ENCODE measurements around the gene UGGT1.

The UGGT1 gene

DNA sequence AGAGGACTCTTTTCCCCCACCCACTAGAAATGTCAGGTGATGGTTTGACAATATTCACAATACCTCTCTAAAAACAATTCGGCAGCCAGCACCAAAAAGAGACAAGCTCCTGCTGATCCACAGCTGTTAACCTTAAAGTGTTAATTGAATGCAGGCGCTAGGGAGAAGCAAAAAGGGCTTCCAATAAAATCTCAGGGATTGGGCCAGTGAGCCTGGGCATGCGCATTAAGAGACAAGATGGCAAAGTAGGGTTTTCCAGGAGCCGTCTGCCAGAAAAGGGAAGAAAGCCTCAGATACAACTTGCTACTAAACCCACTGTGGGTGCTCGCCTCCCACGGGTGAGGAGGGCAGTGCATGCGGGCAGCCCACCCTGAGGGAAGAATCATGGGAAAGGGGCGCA, 128.9 kb downstream of the UGGT1 start:
- no peak overlapping the region for H3K4me3 ChIP-seq (ENCODE audit: low read depth, low read length)
- DNase-seq (ENCODE audit: low read depth) = no peak
- TF ChIP-seq, protein P1, sequence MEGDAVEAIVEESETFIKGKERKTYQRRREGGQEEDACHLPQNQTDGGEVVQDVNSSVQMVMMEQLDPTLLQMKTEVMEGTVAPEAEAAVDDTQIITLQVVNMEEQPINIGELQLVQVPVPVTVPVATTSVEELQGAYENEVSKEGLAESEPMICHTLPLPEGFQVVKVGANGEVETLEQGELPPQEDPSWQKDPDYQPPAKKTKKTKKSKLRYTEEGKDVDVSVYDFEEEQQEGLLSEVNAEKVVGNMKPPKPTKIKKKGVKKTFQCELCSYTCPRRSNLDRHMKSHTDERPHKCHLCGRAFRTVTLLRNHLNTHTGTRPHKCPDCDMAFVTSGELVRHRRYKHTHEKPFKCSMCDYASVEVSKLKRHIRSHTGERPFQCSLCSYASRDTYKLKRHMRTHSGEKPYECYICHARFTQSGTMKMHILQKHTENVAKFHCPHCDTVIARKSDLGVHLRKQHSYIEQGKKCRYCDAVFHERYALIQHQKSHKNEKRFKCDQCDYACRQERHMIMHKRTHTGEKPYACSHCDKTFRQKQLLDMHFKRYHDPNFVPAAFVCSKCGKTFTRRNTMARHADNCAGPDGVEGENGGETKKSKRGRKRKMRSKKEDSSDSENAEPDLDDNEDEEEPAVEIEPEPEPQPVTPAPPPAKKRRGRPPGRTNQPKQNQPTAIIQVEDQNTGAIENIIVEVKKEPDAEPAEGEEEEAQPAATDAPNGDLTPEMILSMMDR (IDR thresholded peaks at IDR 0.05; ENCODE audit: low read depth, low read length, missing control alignments) = no peak
- in situ Hi-C loops (cut with HindIII; ENCODE audit: low sequenced_read_pairs) = no loop called here

DNA sequence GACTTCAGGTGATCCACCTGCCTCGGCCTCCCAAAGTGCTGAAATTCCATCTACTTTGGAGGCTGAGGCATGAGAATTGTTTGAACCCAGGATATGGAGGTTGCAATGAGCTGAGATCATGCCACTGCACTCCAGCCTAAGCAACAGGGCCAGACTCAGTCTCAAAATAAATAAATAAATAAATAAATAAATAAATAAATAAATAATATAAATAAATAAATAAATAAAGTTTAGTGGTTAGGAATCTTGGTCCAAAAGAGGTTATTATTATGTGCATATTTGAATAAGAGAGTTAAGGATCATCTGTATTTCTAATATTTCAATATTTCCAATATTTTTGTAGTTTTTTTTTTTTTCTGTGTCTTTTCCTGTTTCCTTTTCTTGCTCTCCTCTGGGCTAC, 136.9 kb downstream of the UGGT1 start:
- TF ChIP-seq, protein P1 (IDR thresholded peaks at IDR 0.05; ENCODE audit: low read depth, low read length, missing control alignments) = no peak
- in situ Hi-C loops (cut with HindIII; ENCODE audit: low sequenced_read_pairs) = no loop called here
- no peak overlapping the region for H3K4me3 ChIP-seq (ENCODE audit: low read depth, low read length)
- no peak for DNase-seq (ENCODE audit: low read depth)

DNA sequence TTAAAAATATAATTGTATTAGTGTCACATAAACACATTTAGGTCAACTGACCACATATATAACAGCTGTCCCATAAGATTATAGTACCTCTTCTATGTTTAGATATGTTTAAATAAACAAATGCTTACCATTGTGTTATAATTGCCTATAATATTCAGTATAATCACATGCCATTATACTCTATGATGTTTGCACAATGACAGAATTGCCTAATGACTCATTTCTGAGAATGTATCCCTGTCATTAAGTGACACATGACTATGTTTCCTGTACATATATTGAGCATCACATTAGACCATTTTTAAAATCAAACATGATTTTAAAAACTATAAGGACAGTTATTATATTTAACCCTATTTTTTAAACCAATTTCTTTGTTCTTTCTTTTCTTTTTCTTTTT, 137.9 kb downstream of the UGGT1 start:
- no peak overlapping the region for H3K4me3 ChIP-seq (ENCODE audit: low read depth, low read length)
- TF ChIP-seq, protein P1 (IDR thresholded peaks at IDR 0.05; ENCODE audit: low read depth, low read length, missing control alignments) = no peak
- DNase-seq (ENCODE audit: low read depth) = no peak
- in situ Hi-C loops (cut with HindIII; ENCODE audit: low sequenced_read_pairs) = no loop called here

DNA sequence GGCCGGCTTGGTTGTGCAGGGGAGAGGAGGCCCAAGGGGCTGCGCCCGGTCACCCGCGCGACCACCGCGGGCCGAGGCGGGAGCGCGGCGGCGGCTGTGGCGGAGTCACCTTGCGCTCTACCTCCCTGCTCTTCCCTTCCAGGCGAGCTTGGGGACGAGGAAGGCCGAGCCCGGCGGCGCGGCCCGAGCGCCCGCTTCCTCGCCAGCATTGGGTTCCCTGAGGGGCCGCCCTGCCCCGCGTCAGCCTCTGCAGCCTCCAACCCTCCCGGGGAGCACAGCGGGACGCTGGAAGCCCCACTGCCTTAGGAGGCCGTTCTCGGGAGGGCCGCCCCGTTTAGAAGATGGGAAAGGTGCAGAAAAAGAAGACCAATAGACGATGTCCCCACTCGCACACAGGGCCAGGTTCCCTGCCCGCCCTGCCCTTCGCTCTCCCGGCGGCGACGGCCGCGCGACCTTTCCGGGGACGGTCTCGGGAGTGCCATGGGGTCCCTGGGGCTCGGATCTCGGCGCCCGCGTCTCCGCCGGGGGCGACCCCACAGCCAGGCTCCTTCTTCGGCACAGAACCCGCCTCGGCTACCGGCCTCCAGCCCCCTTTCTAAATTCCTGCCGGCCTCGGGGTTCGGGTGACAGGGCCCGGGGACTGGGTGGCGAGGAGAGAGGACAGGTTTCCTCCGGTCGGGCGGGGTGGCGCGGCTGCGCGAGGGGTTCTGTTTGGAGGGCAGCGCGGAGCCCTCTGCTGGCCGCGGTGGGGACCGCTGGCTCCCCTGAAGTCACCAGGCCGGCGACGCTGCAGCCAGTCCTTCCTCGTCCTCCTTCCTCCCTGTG, 142.2 kb downstream of the UGGT1 start:
- DNase-seq (ENCODE audit: low read depth) = peak; percentile 32
- TF ChIP-seq, protein P1 (IDR thresholded peaks at IDR 0.05; ENCODE audit: low read depth, low read length, missing control alignments) = peak; percentile 86
- in situ Hi-C loops (cut with HindIII; ENCODE audit: low sequenced_read_pairs) = no loop called here
- H3K4me3 ChIP-seq (ENCODE audit: low read depth, low read length) = peak overlapping the region; percentile 76

DNA sequence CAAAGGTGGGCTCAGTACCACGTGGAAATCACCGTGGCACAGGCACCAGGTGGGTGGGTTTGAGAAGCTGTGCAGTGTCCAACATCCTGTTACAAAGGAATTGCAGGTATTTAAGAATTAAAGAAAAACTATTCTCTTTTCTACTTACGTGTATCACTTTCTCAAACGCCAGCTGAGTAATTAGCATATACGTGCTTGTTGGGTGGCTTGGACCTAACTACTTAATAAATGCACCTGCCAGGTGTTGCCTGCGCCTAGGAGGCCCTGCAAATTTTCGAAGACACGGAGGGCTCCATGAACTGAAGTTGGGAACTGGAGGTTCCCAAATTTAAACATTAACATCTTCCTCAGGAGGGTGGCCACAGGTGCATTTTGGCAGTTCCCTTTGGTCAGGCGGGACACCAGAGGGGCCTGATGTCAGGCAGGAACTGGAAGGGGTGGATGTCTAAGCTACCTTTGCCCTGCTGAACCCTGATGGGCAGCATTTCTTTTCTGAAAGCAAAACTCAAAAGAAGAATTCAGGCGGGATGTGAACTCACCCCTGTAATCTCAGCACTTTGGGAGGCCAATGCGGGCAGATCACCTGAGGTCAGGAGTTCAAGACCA, 142.9 kb downstream of the UGGT1 start:
- in situ Hi-C loops (cut with HindIII; ENCODE audit: low sequenced_read_pairs) = no loop called here
- TF ChIP-seq, protein P1 (IDR thresholded peaks at IDR 0.05; ENCODE audit: low read depth, low read length, missing control alignments) = no peak
- peak overlapping the region; percentile 76 for H3K4me3 ChIP-seq (ENCODE audit: low read depth, low read length)

DNA sequence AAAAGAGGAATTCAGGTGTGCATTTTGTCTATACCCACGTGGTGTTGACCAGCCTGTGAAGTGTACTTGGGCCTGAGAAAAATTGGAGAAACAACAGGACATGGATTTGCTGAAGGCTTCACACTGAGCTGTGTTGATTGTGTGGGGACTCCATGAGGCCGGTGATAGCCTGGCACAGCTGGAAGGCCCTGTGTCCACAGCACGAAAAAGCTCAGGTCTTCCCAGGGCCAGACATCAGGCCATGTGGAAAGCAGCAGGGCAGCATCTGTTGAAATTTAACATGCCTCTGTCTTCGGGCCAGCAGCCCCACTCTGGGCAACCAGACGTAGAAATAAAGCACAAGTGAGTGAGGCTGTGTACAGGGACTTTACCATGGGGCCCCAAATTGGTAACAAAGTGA, 143.6 kb downstream of the UGGT1 start:
- TF ChIP-seq, protein P1 (IDR thresholded peaks at IDR 0.05; ENCODE audit: low read depth, low read length, missing control alignments) = no peak
- no peak overlapping the region for H3K4me3 ChIP-seq (ENCODE audit: low read depth, low read length)
- in situ Hi-C loops (cut with HindIII; ENCODE audit: low sequenced_read_pairs) = no loop called here
- no peak for DNase-seq (ENCODE audit: low read depth)

More for the DNA sequence above, 142.9 kb downstream of the UGGT1 start:
- no peak for DNase-seq (ENCODE audit: low read depth)

Measured in astrocyte of the cerebellum (primary cell).